Hepatocyte (in vitro differentiated cells): ENCODE results near the gene SYNE2.

ENCODE experiments used
- CTCF ChIP-seq: fragments of 200-600 bp; sonication (generic); IDR thresholded peaks from 2 replicates; pipeline ENCODE4 v1.5.1; 2016; ENCODE audit warnings: antibody characterized with exemption, mild to moderate bottlenecking; ENCODE audit not compliant: poor library complexity
- EZH2 ChIP-seq: fragments of 200-600 bp; sonication (generic); IDR thresholded peaks from 2 replicates; pipeline ENCODE4 v1.6.1; 2016; ENCODE audit warnings: antibody characterized with exemption, mild to moderate bottlenecking, borderline replicate concordance

GRCh38 chr14:63875311-63875710 is 22.5 kb downstream of the SYNE2 start:
- TF ChIP-seq CTCF (no peak), EZH2 (no peak)
